Measurements from ENCODE around the gene C11orf21. TPM values are rescaled to one million over a fixed set of nuclear protein-coding genes. Genes with fewer than 3 reads are reported as not detected.

Gene C11orf21
- total RNA-seq, 1 donor from 2014 or later: 8.1 TPM

- no peak overlapping the region for H3K4me3 ChIP-seq
- peaks cover 3% of the 10 kb centered on the region for H3K4me1 ChIP-seq
- no peaks in the 10 kb centered on the region for H3K36me3 ChIP-seq
- no peaks in the 10 kb centered on the region for H3K9me3 ChIP-seq
- no peak for DNase-seq (ENCODE audit: extremely low spot score in 2 of 2)
- no peak for TF ChIP-seq POLR2AphosphoS5 (IDR thresholded peaks at IDR 0.05; ENCODE audit: insufficient read depth in 1 of 2, low read depth in 1 of 2)
- TF ChIP-seq, protein P1, sequence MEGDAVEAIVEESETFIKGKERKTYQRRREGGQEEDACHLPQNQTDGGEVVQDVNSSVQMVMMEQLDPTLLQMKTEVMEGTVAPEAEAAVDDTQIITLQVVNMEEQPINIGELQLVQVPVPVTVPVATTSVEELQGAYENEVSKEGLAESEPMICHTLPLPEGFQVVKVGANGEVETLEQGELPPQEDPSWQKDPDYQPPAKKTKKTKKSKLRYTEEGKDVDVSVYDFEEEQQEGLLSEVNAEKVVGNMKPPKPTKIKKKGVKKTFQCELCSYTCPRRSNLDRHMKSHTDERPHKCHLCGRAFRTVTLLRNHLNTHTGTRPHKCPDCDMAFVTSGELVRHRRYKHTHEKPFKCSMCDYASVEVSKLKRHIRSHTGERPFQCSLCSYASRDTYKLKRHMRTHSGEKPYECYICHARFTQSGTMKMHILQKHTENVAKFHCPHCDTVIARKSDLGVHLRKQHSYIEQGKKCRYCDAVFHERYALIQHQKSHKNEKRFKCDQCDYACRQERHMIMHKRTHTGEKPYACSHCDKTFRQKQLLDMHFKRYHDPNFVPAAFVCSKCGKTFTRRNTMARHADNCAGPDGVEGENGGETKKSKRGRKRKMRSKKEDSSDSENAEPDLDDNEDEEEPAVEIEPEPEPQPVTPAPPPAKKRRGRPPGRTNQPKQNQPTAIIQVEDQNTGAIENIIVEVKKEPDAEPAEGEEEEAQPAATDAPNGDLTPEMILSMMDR (IDR thresholded peaks at IDR 0.05): no peak
- TF ChIP-seq POLR2A (IDR thresholded peaks at IDR 0.05): no peak
- H3K27me3 ChIP-seq: no peaks in the 10 kb centered on the region
- H3K27ac ChIP-seq: no peak overlapping the region
- intact Hi-C loops (cut with DNase I): no loop called here
These were observed 19.0 kb upstream of the C11orf21 start for GRCh38 chr11:2320568-2321310.

- no peak for TF ChIP-seq POLR2A (IDR thresholded peaks at IDR 0.05)
- TF ChIP-seq, protein P1 (IDR thresholded peaks at IDR 0.05): no peak
- TF ChIP-seq POLR2AphosphoS5 (IDR thresholded peaks at IDR 0.05; ENCODE audit: insufficient read depth in 1 of 2, low read depth in 1 of 2): no peak
- no peak for DNase-seq (ENCODE audit: extremely low spot score in 2 of 2)
- intact Hi-C loops (cut with DNase I): loop anchor here (5.0 kb wide), 1 partner anchor 57 kb away; the partner anchor contains the start of gene CD81
These were observed 18.2 kb upstream of the C11orf21 start for GRCh38 chr11:2319791-2320472.

GRCh38 chr11:2318707-2319106 is 17.0 kb upstream of the C11orf21 start:
- no peaks in the 10 kb centered on the region for H3K36me3 ChIP-seq
- TF ChIP-seq POLR2A (IDR thresholded peaks at IDR 0.05) (no peak), POLR2AphosphoS5 (IDR thresholded peaks at IDR 0.05; ENCODE audit: insufficient read depth in 1 of 2, low read depth in 1 of 2) (no peak)
- TF ChIP-seq, protein P1 (IDR thresholded peaks at IDR 0.05): no peak
- no peak overlapping the region for H3K4me3 ChIP-seq
- H3K4me1 ChIP-seq: peaks cover 23% of the 10 kb centered on the region
- DNase-seq (ENCODE audit: extremely low spot score in 2 of 2): no peak
- H3K27ac ChIP-seq: no peak overlapping the region
- H3K9me3 ChIP-seq: no peaks in the 10 kb centered on the region
- H3K27me3 ChIP-seq: no peaks in the 10 kb centered on the region
- intact Hi-C loops (cut with DNase I): loop anchor here (5.0 kb wide), 1 partner anchor 59 kb away; the partner anchor contains the start of gene CD81

More at GRCh38 chr11:2319791-2320472, 18.2 kb upstream of the C11orf21 start:
- H3K4me3 ChIP-seq: no peak overlapping the region
- H3K9me3 ChIP-seq: no peaks in the 10 kb centered on the region
- H3K4me1 ChIP-seq: peaks cover 11% of the 10 kb centered on the region
- no peaks in the 10 kb centered on the region for H3K36me3 ChIP-seq
- H3K27me3 ChIP-seq: no peaks in the 10 kb centered on the region
- H3K27ac ChIP-seq: no peak overlapping the region

DNA sequence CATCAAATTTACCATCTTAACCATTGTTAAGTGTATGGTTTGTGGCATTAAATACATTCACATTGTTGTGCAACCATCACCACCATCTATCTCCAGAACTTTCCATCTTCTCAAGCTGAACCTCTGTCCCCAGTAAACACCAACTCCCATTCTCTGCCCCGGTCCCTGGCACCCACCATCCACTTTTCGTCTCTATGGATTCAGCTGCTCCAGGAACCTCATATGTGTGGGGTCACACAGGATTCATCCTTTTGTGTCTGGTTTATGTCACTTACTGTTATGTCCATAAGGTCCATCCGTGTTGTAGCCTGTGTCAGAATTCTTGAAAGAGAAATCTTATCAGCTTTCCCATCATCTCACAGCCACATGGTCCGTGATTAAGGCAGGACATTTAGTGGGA is 16.4 kb upstream of the C11orf21 start:
- DNase-seq (ENCODE audit: extremely low spot score in 2 of 2): no peak
- intact Hi-C loops (cut with DNase I): loop anchor here (5.0 kb wide), 1 partner anchor 59 kb away; the partner anchor contains the start of gene CD81
- no peaks in the 10 kb centered on the region for H3K27me3 ChIP-seq
- no peak overlapping the region for H3K4me3 ChIP-seq
- H3K4me1 ChIP-seq: peaks cover 29% of the 10 kb centered on the region
- no peaks in the 10 kb centered on the region for H3K36me3 ChIP-seq
- H3K9me3 ChIP-seq: no peaks in the 10 kb centered on the region
- no peak overlapping the region for H3K27ac ChIP-seq
- TF ChIP-seq POLR2AphosphoS5 (IDR thresholded peaks at IDR 0.05; ENCODE audit: insufficient read depth in 1 of 2, low read depth in 1 of 2): no peak
- no peak for TF ChIP-seq POLR2A (IDR thresholded peaks at IDR 0.05)
- TF ChIP-seq, protein P1 (IDR thresholded peaks at IDR 0.05): no peak

Data from vagina (tissue), 2 donors.